GM13976 (cell line): ENCODE data around the gene BTBD7.
"Not testable (repeated sequence)": the region's sequence is repeated elsewhere in the genome, so short reads cannot be mapped to it uniquely, and the experiment has no call there.

Experiments used
- DNase-seq: peaks from one replicate; pipeline ENCODE4 v3.0.0; 2012; ENCODE audit warnings: low spot score
- in situ Hi-C: fragments of 300-500 bp; cut with MboI; formaldehyde crosslinking; loops from one replicate; pipeline ENCODE4 v1.12.0; 2022; ENCODE audit warnings: low sequenced_read_pairs, mixed read lengths, inconsistent platforms; ENCODE audit not compliant: unreplicated experiment
- TF ChIP-seq, protein P1 (sequence below): IDR thresholded peaks from 2 replicates; pipeline ENCODE4 v1.5.1; 2012; ENCODE audit warnings: borderline replicate concordance, mild to moderate bottlenecking; ENCODE audit not compliant: insufficient read depth; ENCODE audit errors: extremely low read depth, missing control alignments, control extremely low read depth

BTBD7 gene

DNA sequence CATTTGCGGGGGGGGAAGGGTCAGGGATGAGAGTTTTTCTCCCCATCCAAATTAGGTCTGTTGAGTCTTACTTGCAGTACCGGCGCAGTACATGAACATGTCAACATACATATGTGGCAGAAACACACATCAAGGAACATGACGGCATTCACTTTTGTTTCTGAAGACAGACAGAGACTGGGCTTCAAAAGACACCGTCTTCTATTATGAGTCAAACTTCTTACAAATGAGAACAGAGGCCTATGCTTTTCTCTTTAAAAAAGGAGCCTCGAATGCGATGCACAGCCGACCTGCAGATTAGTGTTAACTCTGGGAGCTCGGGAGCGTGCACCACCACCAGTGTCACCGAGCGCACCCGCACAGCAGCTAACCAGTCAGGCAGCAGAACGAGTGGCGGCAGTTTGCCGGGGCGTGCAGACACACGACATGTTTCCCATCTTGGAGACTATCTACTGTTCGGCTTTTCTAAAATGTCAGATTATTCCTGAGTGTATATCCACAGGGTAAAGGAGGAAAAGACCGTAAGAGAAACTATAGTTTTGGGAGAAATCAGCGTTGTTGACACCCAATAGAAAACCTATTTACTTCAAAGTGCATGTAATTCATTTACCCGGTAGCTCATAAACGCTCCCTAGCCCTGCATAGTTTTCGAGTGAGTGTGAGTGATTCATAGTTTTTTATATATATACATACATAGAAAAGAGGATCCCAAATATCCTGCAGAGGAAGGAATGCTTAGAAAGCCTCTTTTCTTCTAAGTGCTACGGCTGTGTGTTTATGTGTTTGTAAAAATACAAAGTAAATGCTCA lies 92.8 kb downstream of the BTBD7 start:
- DNase-seq, result no peak
- in situ Hi-C loops, result loop anchor here (10.0 kb wide), 1 partner anchor 305 kb away; no protein-coding TSS in a partner anchor

DNA sequence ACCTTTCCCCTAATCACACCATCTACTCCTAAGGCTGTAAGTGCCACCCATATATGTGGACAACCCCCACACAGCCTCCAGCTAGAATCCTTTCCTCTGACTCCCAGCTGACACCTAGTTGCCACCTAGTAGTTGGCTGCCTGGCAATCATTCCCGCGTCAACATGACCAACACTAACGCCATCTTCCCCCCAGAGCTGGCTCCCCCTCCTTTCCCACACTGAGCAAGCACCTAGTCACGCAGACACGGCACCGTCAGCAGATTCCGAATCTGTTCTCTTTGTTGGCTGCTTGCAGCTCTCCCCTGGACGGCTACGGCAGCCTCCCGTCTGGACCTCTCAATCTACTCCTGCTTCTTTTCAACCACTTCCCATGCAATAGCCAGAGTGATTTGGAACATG lies 98.0 kb downstream of the BTBD7 start:
- in situ Hi-C loops, result loop anchor here (10.0 kb wide), 1 partner anchor 310 kb away; no protein-coding TSS in a partner anchor
- TF ChIP-seq, protein P1, sequence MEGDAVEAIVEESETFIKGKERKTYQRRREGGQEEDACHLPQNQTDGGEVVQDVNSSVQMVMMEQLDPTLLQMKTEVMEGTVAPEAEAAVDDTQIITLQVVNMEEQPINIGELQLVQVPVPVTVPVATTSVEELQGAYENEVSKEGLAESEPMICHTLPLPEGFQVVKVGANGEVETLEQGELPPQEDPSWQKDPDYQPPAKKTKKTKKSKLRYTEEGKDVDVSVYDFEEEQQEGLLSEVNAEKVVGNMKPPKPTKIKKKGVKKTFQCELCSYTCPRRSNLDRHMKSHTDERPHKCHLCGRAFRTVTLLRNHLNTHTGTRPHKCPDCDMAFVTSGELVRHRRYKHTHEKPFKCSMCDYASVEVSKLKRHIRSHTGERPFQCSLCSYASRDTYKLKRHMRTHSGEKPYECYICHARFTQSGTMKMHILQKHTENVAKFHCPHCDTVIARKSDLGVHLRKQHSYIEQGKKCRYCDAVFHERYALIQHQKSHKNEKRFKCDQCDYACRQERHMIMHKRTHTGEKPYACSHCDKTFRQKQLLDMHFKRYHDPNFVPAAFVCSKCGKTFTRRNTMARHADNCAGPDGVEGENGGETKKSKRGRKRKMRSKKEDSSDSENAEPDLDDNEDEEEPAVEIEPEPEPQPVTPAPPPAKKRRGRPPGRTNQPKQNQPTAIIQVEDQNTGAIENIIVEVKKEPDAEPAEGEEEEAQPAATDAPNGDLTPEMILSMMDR, result no peak
- DNase-seq, result no peak

More for the DNA sequence above, 92.8 kb downstream of the BTBD7 start:
- TF ChIP-seq, protein P1, result no peak

DNA sequence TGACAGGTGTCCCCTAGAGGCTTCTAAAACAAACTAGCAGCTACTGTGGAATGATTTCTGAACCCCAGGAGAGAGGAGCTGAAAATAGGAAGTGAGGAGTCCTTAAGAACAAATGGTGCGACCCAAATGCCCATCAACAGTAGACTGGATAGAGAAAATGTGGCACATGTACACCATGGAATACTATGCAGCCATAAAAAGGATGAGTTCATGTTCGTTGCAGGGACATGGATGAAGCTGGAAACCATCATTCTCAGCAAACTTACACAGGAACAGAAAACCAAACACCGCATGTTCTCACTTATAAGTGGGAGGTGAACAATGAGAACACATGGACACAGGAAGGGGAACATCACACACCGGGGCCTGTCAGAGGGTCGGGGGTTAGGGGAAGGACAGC lies 99.8 kb downstream of the BTBD7 start:
- in situ Hi-C loops, result loop anchor here (10.0 kb wide), 1 partner anchor 312 kb away; no protein-coding TSS in a partner anchor
- not testable (repeated sequence) for DNase-seq

DNA sequence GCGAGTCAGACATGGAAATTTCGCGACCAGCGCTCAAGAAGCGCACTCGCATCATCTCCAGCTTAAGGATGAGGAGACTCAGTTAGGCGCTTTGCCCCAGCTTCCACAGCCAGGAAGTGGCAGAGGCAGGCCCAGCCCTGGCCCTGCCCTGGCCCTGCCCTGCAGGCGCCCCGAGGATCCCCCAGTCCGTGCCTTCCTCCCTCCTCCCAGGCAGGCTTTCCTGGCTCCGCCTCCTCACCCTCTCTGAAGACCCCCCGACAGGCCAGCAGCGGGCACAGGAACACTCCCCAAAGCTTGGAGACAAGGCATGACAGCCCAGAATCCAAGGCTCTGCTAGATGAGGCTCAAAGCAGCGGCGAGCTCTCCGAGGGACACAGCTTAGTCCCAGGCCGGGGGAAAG lies 100.7 kb downstream of the BTBD7 start:
- TF ChIP-seq, protein P1, result no peak
- no peak for DNase-seq
- in situ Hi-C loops, result loop anchor here (10.0 kb wide), 1 partner anchor 313 kb away; no protein-coding TSS in a partner anchor

DNA sequence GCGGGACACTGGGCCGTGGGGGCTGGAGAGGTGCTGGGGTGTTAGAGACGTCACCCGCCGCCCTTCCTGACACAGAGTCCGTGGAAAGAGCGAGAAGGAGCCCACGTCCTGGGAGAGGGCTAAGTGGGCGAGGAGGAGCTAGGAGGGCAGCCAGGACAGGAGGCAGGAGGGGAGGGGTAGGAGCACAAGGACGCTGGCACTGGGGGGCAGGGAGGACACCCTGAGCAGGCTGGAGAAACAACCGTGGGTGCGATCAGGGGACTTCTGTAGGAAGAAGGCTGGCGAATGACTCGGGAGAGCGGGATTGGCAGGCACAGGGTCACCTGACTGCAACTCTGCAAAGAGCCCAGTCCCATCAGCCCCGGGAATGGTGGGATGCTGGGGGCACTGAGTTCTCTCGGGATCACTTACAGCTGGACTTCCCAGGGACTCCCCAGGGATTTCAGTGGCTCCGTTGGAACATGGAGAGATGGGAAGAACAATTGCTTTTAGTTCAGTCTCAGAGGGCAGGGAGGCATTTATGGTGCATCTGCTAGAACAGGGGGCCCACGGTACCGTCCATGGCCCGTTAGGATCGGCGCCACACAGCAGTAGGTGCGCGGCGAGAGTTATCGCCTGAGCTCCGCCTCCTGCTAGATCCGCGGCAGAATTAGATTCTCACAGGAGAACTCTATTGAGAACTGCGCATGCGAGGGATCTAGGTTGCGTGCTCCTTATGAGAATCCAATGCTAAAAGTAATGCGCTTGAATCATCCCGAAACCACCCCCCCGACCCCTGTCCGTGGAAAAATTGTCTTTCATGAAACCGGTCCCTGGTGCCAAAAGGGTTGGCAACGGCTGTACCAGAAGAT lies 101.5 kb downstream of the BTBD7 start:
- peak; percentile 55 for DNase-seq
- in situ Hi-C loops, result loop anchor here (10.0 kb wide), 1 partner anchor 313 kb away; no protein-coding TSS in a partner anchor
- TF ChIP-seq, protein P1, result no peak

DNA sequence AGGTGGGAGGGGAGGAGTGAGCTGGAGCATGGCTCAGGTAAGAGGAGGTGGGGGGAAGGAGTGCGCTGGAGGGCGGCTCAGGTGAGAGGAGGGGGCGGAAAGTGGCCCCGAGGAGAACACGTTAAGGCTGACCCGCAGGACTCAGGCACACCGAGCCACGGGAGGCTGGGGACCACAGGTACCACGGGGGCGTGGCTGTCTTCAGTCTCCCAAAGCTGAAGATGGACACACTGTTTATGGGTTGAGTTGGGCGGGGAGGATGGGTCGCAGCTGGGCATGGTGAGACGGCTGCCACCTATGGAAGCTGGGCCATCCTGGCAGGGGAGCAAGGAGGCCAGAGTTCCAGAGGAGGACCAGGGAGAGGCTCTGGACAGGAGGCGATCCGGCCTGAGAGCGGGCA lies 102.3 kb downstream of the BTBD7 start:
- TF ChIP-seq, protein P1, result no peak
- in situ Hi-C loops, result loop anchor here (10.0 kb wide), 1 partner anchor 314 kb away; no protein-coding TSS in a partner anchor
- DNase-seq, result peak; percentile 37
